GM18867 (cell line): ENCODE results near the gene GALNT2.

ENCODE experiments used
- ATAC-seq: cut with Tn5 transposase; IDR thresholded peaks from one replicate; pipeline ENCODE4 v1.9.1; 2021; ENCODE audit warnings: mild to moderate bottlenecking, moderate library complexity; ENCODE audit not compliant: unreplicated experiment

GALNT2 gene

GRCh38 chr1:230284891-230285290 is 217.9 kb downstream of the GALNT2 start:
- ATAC-seq = no peak

- ATAC-seq = no peak
Observed at GRCh38 chr1:230285351-230285750, 218.3 kb downstream of the GALNT2 start.

- ATAC-seq = no peak
Observed at GRCh38 chr1:230286166-230286889, 219.3 kb downstream of the GALNT2 start.

GRCh38 chr1:230286890-230287269 is 219.8 kb downstream of the GALNT2 start:
- ATAC-seq = no peak

GRCh38 chr1:230287674-230288315 is 220.8 kb downstream of the GALNT2 start:
- ATAC-seq = no peak

- no peak for ATAC-seq
Observed at GRCh38 chr1:230288641-230289349, 221.8 kb downstream of the GALNT2 start.

- no peak for ATAC-seq
Observed at GRCh38 chr1:230289350-230289644, 222.3 kb downstream of the GALNT2 start.

GRCh38 chr1:230291731-230292620 is 224.9 kb downstream of the GALNT2 start:
- ATAC-seq = no peak

GRCh38 chr1:230292689-230293389 is 225.8 kb downstream of the GALNT2 start:
- ATAC-seq = no peak

- no peak for ATAC-seq
Observed at GRCh38 chr1:230293390-230293700, 226.3 kb downstream of the GALNT2 start.

- ATAC-seq = no peak
Observed at GRCh38 chr1:230295367-230295766, 228.3 kb downstream of the GALNT2 start.

GRCh38 chr1:230299191-230300006 is 232.4 kb downstream of the GALNT2 start:
- no peak for ATAC-seq

- no peak for ATAC-seq
Observed at GRCh38 chr1:230300322-230301301, 233.6 kb downstream of the GALNT2 start.

GRCh38 chr1:230301322-230301721 is 234.3 kb downstream of the GALNT2 start:
- no peak for ATAC-seq

- no peak for ATAC-seq
Observed at GRCh38 chr1:230301822-230302221, 234.8 kb downstream of the GALNT2 start.

- ATAC-seq = no peak
Observed at GRCh38 chr1:230303069-230303468, 236.0 kb downstream of the GALNT2 start.

GRCh38 chr1:230303822-230304221 is 236.8 kb downstream of the GALNT2 start:
- ATAC-seq = no peak

- ATAC-seq = peak; percentile 85
Observed at GRCh38 chr1:230306169-230306568, 239.1 kb downstream of the GALNT2 start.

- ATAC-seq = no peak
Observed at GRCh38 chr1:230307213-230307612, 240.2 kb downstream of the GALNT2 start.
